Breast epithelium (tissue), 4 donors: ENCODE results near the gene HIVEP3. TPM values are rescaled to one million over a fixed set of nuclear protein-coding genes. Genes with fewer than 3 reads are reported as not detected.

Experiments
- DNase-seq, 2 donors: peaks; one replicate each; pipeline ENCODE4 v3.0.0-alpha.2; 2019; ENCODE audit warnings: low spot score in 2 of 2
- H3K27ac ChIP-seq, 2 donors: fragments of 200-600 bp; sonication (generic) in 1 of 2; one replicate each; pipeline ENCODE4 v1.5.1; 2016 to 2019; ENCODE audit warnings: mild to moderate bottlenecking in 1 of 2
- H3K27me3 ChIP-seq, 2 donors: fragments of 200-600 bp; sonication (generic) in 1 of 2; one replicate each; pipeline versions ENCODE4 v1.5.1 to v1.6.0; 2017 to 2019; ENCODE audit warnings: control low read depth in 1 of 2, mild to moderate bottlenecking in 1 of 2
- H3K36me3 ChIP-seq: fragments of 200-600 bp; one replicate; pipeline ENCODE4 v1.5.1; 2019
- H3K4me1 ChIP-seq, 2 donors: fragments of 200-600 bp; sonication (generic); one replicate each; pipeline ENCODE4 v1.5.1; 2016 to 2019; ENCODE audit warnings: control low read depth in 1 of 2
- H3K4me3 ChIP-seq, 3 donors: fragments of 200-600 bp; sonication (generic); 1 replicate in 2 of 3; 2 replicates in 1 of 3; pipeline ENCODE4 v1.5.1; 2016 to 2019; ENCODE audit warnings: mild to moderate bottlenecking in 3 of 3, moderate library complexity in 2 of 3
- H3K9me3 ChIP-seq, 2 donors: fragments of 200-600 bp; sonication (generic) in 1 of 2; one replicate each; pipeline ENCODE4 v1.5.1; 2016 to 2019; ENCODE audit warnings: control low read depth in 1 of 2
- CTCF ChIP-seq, 3 donors: fragments of 450-650 bp; IDR thresholded peaks; one replicate each; pipeline ENCODE4 v1.5.1; 2016 to 2017; ENCODE audit warnings: antibody characterized with exemption in 3 of 3, mild to moderate bottlenecking in 3 of 3, moderate library complexity in 3 of 3
- POLR2A ChIP-seq: fragments of 450-650 bp; IDR thresholded peaks from one replicate; pipeline ENCODE4 v1.6.1; 2016; ENCODE audit warnings: antibody characterized with exemption, mild to moderate bottlenecking, moderate library complexity
- POLR2AphosphoS5 ChIP-seq, 3 donors: sonication (generic); formaldehyde crosslinking; IDR thresholded peaks; one replicate each; pipeline ENCODE4 v1.6.1; 2017; ENCODE audit warnings: antibody characterized with exemption in 3 of 3
- intact Hi-C: fragments of 100-400 bp; cut with DNase I; formaldehyde crosslinking; loops from one replicate; pipeline ENCODE4 v1.15.1; 2023; ENCODE audit warnings: low total_unique reads
- total RNA-seq, 3 donors: library from RNA; depleted of rRNA; stranded (reverse); fragments of >200 nt; gene quantifications; one replicate each; pipeline ENCODE4 v1.1.0, GENCODE V29; 2016

Gene HIVEP3
- total RNA-seq, 3 donors from 2014 or later, result 3.5 to 13.5 (median 9.2) TPM

- intact Hi-C loops, result loop anchor here (5.0 kb wide), 1 partner anchor 651 kb away; no protein-coding TSS in a partner anchor
- TF ChIP-seq POLR2AphosphoS5 (IDR thresholded peaks at IDR 0.05), result no peak
- TF ChIP-seq CTCF (IDR thresholded peaks at IDR 0.05), result no peak
- no peak for TF ChIP-seq POLR2A
- H3K4me3 ChIP-seq, result no peak overlapping the region
- no peak overlapping the region for H3K27ac ChIP-seq
- no peaks in the 10 kb centered on the region for H3K9me3 ChIP-seq
- no peaks in the 10 kb centered on the region for H3K36me3 ChIP-seq
- DNase-seq, result no peak
- H3K27me3 ChIP-seq, result no peaks in the 10 kb centered on the region
- no peaks in the 10 kb centered on the region for H3K4me1 ChIP-seq
Observed at GRCh38 chr1:41711581-41711980, 207.1 kb downstream of the HIVEP3 start.

GRCh38 chr1:41710980-41711379 lies 207.7 kb downstream of the HIVEP3 start:
- no peak for TF ChIP-seq CTCF (IDR thresholded peaks at IDR 0.05)
- TF ChIP-seq POLR2AphosphoS5 (IDR thresholded peaks at IDR 0.05), result no peak
- TF ChIP-seq POLR2A, result no peak
- intact Hi-C loops, result loop anchor here (5.0 kb wide), 1 partner anchor 651 kb away; no protein-coding TSS in a partner anchor
- no peak overlapping the region for H3K4me3 ChIP-seq
- H3K4me1 ChIP-seq, result no peaks in the 10 kb centered on the region
- H3K36me3 ChIP-seq, result no peaks in the 10 kb centered on the region
- no peak for DNase-seq
- H3K27ac ChIP-seq, result no peak overlapping the region
- no peaks in the 10 kb centered on the region for H3K27me3 ChIP-seq
- H3K9me3 ChIP-seq, result no peaks in the 10 kb centered on the region

- Histone ChIP-seq H3K4me3 (no peak overlapping the region), H3K36me3 (no peaks in the 10 kb centered on the region), H3K9me3 (no peaks in the 10 kb centered on the region), H3K27me3 (no peaks in the 10 kb centered on the region), H3K4me1 (no peaks in the 10 kb centered on the region), H3K27ac (no peak overlapping the region)
- intact Hi-C loops, result loop anchor here (5.0 kb wide), 1 partner anchor 652 kb away; no protein-coding TSS in a partner anchor
- no peak for DNase-seq
- TF ChIP-seq POLR2A (no peak), CTCF (IDR thresholded peaks at IDR 0.05) (no peak), POLR2AphosphoS5 (IDR thresholded peaks at IDR 0.05) (no peak)
Observed at GRCh38 chr1:41709873-41710272, 208.8 kb downstream of the HIVEP3 start.

- Histone ChIP-seq H3K27me3 (no peaks in the 10 kb centered on the region), H3K4me3 (no peak overlapping the region), H3K36me3 (no peaks in the 10 kb centered on the region), H3K9me3 (no peaks in the 10 kb centered on the region), H3K4me1 (no peaks in the 10 kb centered on the region), H3K27ac (no peak overlapping the region)
- intact Hi-C loops, result no loop called here
- no peak for DNase-seq
- no peak for TF ChIP-seq POLR2A
Observed at GRCh38 chr1:41709331-41709730, 209.4 kb downstream of the HIVEP3 start.

- no peak for DNase-seq
- intact Hi-C loops, result no loop called here
- no peak overlapping the region for H3K27ac ChIP-seq
- no peaks in the 10 kb centered on the region for H3K9me3 ChIP-seq
- H3K36me3 ChIP-seq, result no peaks in the 10 kb centered on the region
- H3K27me3 ChIP-seq, result no peaks in the 10 kb centered on the region
- no peaks in the 10 kb centered on the region for H3K4me1 ChIP-seq
- H3K4me3 ChIP-seq, result no peak overlapping the region
- no peak for TF ChIP-seq CTCF (IDR thresholded peaks at IDR 0.05)
- no peak for TF ChIP-seq POLR2AphosphoS5 (IDR thresholded peaks at IDR 0.05)
- no peak for TF ChIP-seq POLR2A
Observed at GRCh38 chr1:41708332-41708731, 210.4 kb downstream of the HIVEP3 start.

GRCh38 chr1:41707793-41708192 lies 210.9 kb downstream of the HIVEP3 start:
- no peaks in the 10 kb centered on the region for H3K4me1 ChIP-seq
- H3K36me3 ChIP-seq, result no peaks in the 10 kb centered on the region
- intact Hi-C loops, result no loop called here
- DNase-seq, result no peak
- no peaks in the 10 kb centered on the region for H3K27me3 ChIP-seq
- TF ChIP-seq POLR2A (no peak), POLR2AphosphoS5 (IDR thresholded peaks at IDR 0.05) (no peak), CTCF (IDR thresholded peaks at IDR 0.05) (no peak)
- H3K27ac ChIP-seq, result no peak overlapping the region
- no peaks in the 10 kb centered on the region for H3K9me3 ChIP-seq
- no peak overlapping the region for H3K4me3 ChIP-seq
